ENCODE results near the gene ADCY3.

The ADCY3 gene

GRCh38 chr2:24792874-24793760, 126.9 kb downstream of the ADCY3 start, which contains the start of the genes CENPO and PTRHD1:
Gene CENPO (plus strand): TSS chr2:24793425. CDS start chr2:24793920, 495 bp downstream.
Gene PTRHD1 (minus strand): TSS chr2:24793391. CDS start chr2:24793377, 14 bp downstream.
- peak; percentile 87 for DNase-seq (ENCODE audit: insufficient read length)
- FAIRE-seq, result peak; percentile 94
- TF ChIP-seq POLR2A (IDR thresholded peaks at IDR 0.05; ENCODE audit: low read depth, low read length) (peak; percentile 92), POLR2AphosphoS5 (IDR thresholded peaks at IDR 0.05; ENCODE audit: low read depth, low read length) (peak; percentile 91), TAF1 (IDR thresholded peaks at IDR 0.05; ENCODE audit: borderline replicate concordance, low read depth, low read length) (peak; percentile 87)

- FAIRE-seq (no peak), DNase-seq (ENCODE audit: insufficient read length) (no peak)
- TF ChIP-seq TAF1 (IDR thresholded peaks at IDR 0.05; ENCODE audit: borderline replicate concordance, low read depth, low read length), result no peak
- TF ChIP-seq POLR2A (IDR thresholded peaks at IDR 0.05; ENCODE audit: low read depth, low read length), result no peak
- no peak for TF ChIP-seq POLR2AphosphoS5 (IDR thresholded peaks at IDR 0.05; ENCODE audit: low read depth, low read length)
Observed at GRCh38 chr2:24792542-24792873, 127.5 kb downstream of the ADCY3 start.

GRCh38 chr2:24791452-24791851, 128.6 kb downstream of the ADCY3 start:
- TF ChIP-seq POLR2AphosphoS5 (IDR thresholded peaks at IDR 0.05; ENCODE audit: low read depth, low read length), result no peak
- no peak for TF ChIP-seq POLR2A (IDR thresholded peaks at IDR 0.05; ENCODE audit: low read depth, low read length)
- no peak for TF ChIP-seq TAF1 (IDR thresholded peaks at IDR 0.05; ENCODE audit: borderline replicate concordance, low read depth, low read length)
- DNase-seq (ENCODE audit: insufficient read length) (no peak), FAIRE-seq (no peak)

- no peak for DNase-seq (ENCODE audit: insufficient read length)
- TF ChIP-seq POLR2A (IDR thresholded peaks at IDR 0.05; ENCODE audit: low read depth, low read length), result no peak
- TF ChIP-seq POLR2AphosphoS5 (IDR thresholded peaks at IDR 0.05; ENCODE audit: low read depth, low read length), result no peak
- TF ChIP-seq TAF1 (IDR thresholded peaks at IDR 0.05; ENCODE audit: borderline replicate concordance, low read depth, low read length), result no peak
- no peak for FAIRE-seq
Observed at GRCh38 chr2:24788816-24789215, 131.2 kb downstream of the ADCY3 start.

- no peak for TF ChIP-seq TAF1 (IDR thresholded peaks at IDR 0.05; ENCODE audit: borderline replicate concordance, low read depth, low read length)
- TF ChIP-seq POLR2A (IDR thresholded peaks at IDR 0.05; ENCODE audit: low read depth, low read length), result no peak
- TF ChIP-seq POLR2AphosphoS5 (IDR thresholded peaks at IDR 0.05; ENCODE audit: low read depth, low read length), result no peak
- FAIRE-seq (no peak), DNase-seq (ENCODE audit: insufficient read length) (no peak)
Observed at GRCh38 chr2:24787532-24787931, 132.5 kb downstream of the ADCY3 start.

- FAIRE-seq (no peak), DNase-seq (ENCODE audit: insufficient read length) (no peak)
- TF ChIP-seq TAF1 (IDR thresholded peaks at IDR 0.05; ENCODE audit: borderline replicate concordance, low read depth, low read length) (no peak), POLR2AphosphoS5 (IDR thresholded peaks at IDR 0.05; ENCODE audit: low read depth, low read length) (no peak), POLR2A (IDR thresholded peaks at IDR 0.05; ENCODE audit: low read depth, low read length) (no peak)
Observed at GRCh38 chr2:24785671-24786321, 134.2 kb downstream of the ADCY3 start.

- no peak for DNase-seq (ENCODE audit: insufficient read length)
- TF ChIP-seq POLR2AphosphoS5 (IDR thresholded peaks at IDR 0.05; ENCODE audit: low read depth, low read length), result no peak
- TF ChIP-seq POLR2A (IDR thresholded peaks at IDR 0.05; ENCODE audit: low read depth, low read length), result no peak
- TF ChIP-seq TAF1 (IDR thresholded peaks at IDR 0.05; ENCODE audit: borderline replicate concordance, low read depth, low read length), result no peak
- no peak for FAIRE-seq
Observed at GRCh38 chr2:24783641-24784040, 136.4 kb downstream of the ADCY3 start.

- DNase-seq (ENCODE audit: insufficient read length) (no peak), FAIRE-seq (no peak)
- TF ChIP-seq TAF1 (IDR thresholded peaks at IDR 0.05; ENCODE audit: borderline replicate concordance, low read depth, low read length), result no peak
Observed at GRCh38 chr2:24779116-24779515, 140.9 kb downstream of the ADCY3 start.

GRCh38 chr2:24774373-24774772, 145.7 kb downstream of the ADCY3 start:
- no peak for TF ChIP-seq POLR2AphosphoS5 (IDR thresholded peaks at IDR 0.05; ENCODE audit: low read depth, low read length)
- no peak for TF ChIP-seq POLR2A (IDR thresholded peaks at IDR 0.05; ENCODE audit: low read depth, low read length)
- no peak for TF ChIP-seq TAF1 (IDR thresholded peaks at IDR 0.05; ENCODE audit: borderline replicate concordance, low read depth, low read length)
- DNase-seq (ENCODE audit: insufficient read length) (no peak), FAIRE-seq (no peak)

GRCh38 chr2:24771764-24772586, 148.1 kb downstream of the ADCY3 start:
- TF ChIP-seq POLR2AphosphoS5 (IDR thresholded peaks at IDR 0.05; ENCODE audit: low read depth, low read length) (no peak), POLR2A (IDR thresholded peaks at IDR 0.05; ENCODE audit: low read depth, low read length) (no peak), TAF1 (IDR thresholded peaks at IDR 0.05; ENCODE audit: borderline replicate concordance, low read depth, low read length) (no peak)
- DNase-seq (ENCODE audit: insufficient read length), result no peak
- no peak for FAIRE-seq

- TF ChIP-seq POLR2AphosphoS5 (IDR thresholded peaks at IDR 0.05; ENCODE audit: low read depth, low read length) (no peak), TAF1 (IDR thresholded peaks at IDR 0.05; ENCODE audit: borderline replicate concordance, low read depth, low read length) (no peak), POLR2A (IDR thresholded peaks at IDR 0.05; ENCODE audit: low read depth, low read length) (no peak)
- FAIRE-seq, result no peak
- no peak for DNase-seq (ENCODE audit: insufficient read length)
Observed at GRCh38 chr2:24771061-24771460, 149.0 kb downstream of the ADCY3 start.

Measured in GM12892 (cell line).